GM23248 (cell line): Measurements from ENCODE around the gene ISOC2.

Experiments used
- EZH2 ChIP-seq: fragments of 200-600 bp; sonication (generic); IDR thresholded peaks from 2 replicates; pipeline ENCODE4 v1.6.1; 2018; ENCODE audit warnings: antibody characterized with exemption, mild to moderate bottlenecking; ENCODE audit not compliant: insufficient read depth, poor library complexity, severe bottlenecking
- EZH2phosphoT487 ChIP-seq: fragments of 200-600 bp; sonication (generic); IDR thresholded peaks from 2 replicates; pipeline ENCODE4 v1.6.1; 2018; ENCODE audit warnings: antibody characterized with exemption, moderate library complexity, mild to moderate bottlenecking, low read depth; ENCODE audit not compliant: insufficient read depth

GRCh38 chr19:55451965-55452748 is 9.3 kb downstream of the ISOC2 start:
- peak; percentile 22 for TF ChIP-seq EZH2
- TF ChIP-seq EZH2phosphoT487: no peak
